B cell (primary cell): Measurements from ENCODE around the gene UXT.
"Not testable (repeated sequence)": the region's sequence is repeated elsewhere in the genome, so short reads cannot be mapped to it uniquely, and the experiment has no call there.

ENCODE experiments used
- EZH2 ChIP-seq: IDR thresholded peaks from 2 replicates; pipeline ENCODE4 v1.6.1; 2012; ENCODE audit warnings: borderline replicate concordance, low read depth, mild to moderate bottlenecking, moderate library complexity, low read length; ENCODE audit not compliant: insufficient read depth, poor library complexity, severe bottlenecking
- TF ChIP-seq, protein P1 (sequence below): fragments of 200-600 bp; IDR thresholded peaks from one replicate; pipeline ENCODE4 v1.8.0; 2022; ENCODE audit warnings: antibody characterized with exemption, mild to moderate bottlenecking

DNA sequence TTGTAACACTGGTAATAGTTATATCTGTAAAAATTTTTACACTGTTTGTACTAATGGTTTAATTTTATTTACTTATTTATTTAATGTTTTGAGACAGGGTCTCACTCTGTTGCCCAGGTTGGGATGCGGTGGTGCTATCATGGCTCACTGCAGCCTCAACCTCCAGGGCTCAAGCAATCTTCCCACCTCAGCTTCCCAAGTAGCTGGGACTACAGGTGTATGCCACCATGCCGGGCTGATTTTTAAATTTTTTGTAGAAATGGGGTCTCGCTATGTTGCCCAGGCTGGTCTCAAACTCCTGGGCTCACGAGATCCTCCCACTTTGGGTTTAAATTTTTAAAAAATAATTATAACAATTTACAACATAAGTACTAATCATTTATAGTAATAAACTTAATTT, 55.9 kb downstream of the UXT start:
- TF ChIP-seq, protein P1, sequence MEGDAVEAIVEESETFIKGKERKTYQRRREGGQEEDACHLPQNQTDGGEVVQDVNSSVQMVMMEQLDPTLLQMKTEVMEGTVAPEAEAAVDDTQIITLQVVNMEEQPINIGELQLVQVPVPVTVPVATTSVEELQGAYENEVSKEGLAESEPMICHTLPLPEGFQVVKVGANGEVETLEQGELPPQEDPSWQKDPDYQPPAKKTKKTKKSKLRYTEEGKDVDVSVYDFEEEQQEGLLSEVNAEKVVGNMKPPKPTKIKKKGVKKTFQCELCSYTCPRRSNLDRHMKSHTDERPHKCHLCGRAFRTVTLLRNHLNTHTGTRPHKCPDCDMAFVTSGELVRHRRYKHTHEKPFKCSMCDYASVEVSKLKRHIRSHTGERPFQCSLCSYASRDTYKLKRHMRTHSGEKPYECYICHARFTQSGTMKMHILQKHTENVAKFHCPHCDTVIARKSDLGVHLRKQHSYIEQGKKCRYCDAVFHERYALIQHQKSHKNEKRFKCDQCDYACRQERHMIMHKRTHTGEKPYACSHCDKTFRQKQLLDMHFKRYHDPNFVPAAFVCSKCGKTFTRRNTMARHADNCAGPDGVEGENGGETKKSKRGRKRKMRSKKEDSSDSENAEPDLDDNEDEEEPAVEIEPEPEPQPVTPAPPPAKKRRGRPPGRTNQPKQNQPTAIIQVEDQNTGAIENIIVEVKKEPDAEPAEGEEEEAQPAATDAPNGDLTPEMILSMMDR = not testable (repeated sequence)
- not testable (repeated sequence) for TF ChIP-seq EZH2
